Measurements from ENCODE around the gene KLHL29.

Gene KLHL29

DNA sequence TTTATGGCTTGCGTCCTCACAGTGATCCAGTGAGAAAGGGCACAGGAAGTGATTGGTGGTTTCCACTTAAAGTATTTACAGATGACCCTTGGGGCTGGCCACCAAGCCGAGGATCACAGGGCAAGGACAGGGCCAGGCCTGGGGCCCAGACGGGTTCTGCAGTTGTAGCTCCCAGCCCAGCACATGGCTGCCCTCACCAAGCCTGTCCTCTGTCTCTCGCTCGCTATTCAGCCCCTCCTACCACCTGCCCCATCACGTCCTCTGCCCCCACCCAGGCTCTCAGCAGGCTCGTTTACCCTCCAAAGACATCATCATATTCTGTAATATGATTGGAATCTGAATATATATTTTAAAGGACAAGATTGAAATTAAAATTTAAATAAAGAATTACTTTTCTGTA is 246.0 kb downstream of the KLHL29 start:
- DNase-seq (ENCODE audit: low read depth in 2 of 2) = no peak

DNA sequence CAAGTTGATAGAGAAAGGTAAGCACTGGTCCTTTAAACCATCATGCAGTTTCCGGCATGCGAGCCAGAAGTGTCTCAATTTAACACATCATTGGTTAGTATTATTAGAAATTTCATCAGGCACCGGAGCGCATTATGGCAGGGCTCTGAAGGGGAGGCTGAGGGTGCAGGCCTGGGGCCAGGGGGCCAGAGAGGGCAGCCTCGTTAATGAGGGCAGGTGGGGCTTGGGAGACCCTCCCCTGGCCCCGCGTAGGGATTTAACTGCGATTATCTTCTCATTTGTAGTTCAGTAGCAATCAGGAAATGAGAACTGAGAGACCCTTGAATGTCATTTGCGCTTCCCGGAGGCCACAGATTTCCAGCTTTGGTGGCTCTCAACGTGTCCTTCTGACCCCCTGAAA is 246.4 kb downstream of the KLHL29 start:
- DNase-seq (ENCODE audit: low read depth in 2 of 2) = no peak

DNA sequence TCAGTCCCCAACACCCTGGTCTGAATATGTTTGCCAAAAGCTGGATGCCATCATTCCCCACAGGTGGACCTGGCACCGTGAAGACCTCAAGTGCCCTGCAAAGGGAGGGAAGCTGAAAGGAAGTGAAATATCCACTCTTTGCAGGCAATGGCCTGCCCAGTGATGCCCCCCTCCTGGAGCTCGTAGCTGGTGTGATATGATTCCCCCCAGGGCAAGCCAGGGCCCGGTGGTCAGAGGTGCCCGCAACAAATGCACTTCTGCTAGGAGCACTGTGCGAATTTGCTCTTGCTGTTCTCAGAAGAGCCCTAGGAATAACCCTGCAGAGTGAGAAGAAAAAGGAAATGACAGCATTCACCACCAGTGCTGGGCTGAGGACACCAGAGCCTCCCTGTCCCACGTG is 247.4 kb downstream of the KLHL29 start:
- no peak for DNase-seq (ENCODE audit: low read depth in 2 of 2)

DNA sequence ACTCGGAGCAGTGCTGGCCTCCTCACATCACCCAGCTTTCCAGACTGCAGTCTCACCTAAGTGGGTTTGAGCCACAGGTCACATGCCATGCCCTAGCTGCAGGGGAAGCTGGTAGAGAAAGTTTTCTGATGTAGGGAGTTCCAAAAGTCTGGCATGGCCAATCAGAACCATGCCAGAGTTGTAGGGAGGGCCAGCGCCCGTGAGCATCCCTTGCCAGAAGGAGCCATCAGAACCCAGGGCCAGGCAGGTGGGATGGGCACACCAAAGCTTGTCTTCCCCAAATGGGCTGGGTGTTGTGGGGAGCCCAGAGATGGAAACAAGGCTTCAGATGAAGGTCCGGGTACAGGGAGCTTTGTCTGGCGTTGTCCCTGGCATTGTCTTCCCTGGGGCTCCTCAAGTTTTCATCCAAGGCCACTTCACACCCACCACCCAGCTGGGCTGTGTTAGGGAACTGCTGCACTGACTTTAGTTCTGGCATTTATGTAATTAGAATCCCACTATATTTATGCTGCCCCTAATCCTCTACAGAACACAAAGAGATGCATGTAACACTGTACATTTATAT is 247.9 kb downstream of the KLHL29 start:
- no peak for DNase-seq (ENCODE audit: low read depth in 2 of 2)

DNA sequence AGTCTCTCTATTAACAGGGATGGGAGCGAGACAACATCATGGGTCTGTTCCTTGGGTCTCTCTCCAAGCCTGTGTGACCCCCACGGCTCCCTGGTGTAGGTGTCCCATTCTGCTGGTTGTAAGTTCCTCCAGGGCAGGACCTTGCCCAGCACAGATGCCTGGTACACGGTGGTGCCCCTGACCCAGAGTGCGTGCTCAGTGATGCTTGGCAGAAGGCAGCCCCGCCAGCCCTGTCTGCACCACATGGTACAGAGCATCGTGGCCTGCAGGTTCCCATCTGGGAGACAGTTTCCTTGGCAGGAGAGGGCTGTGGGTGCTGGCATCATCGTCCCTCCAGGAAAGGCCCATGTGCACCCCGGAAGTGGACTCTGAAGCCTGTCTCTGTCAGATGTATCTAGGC is 249.0 kb downstream of the KLHL29 start:
- DNase-seq (ENCODE audit: low read depth in 2 of 2) = no peak

DNA sequence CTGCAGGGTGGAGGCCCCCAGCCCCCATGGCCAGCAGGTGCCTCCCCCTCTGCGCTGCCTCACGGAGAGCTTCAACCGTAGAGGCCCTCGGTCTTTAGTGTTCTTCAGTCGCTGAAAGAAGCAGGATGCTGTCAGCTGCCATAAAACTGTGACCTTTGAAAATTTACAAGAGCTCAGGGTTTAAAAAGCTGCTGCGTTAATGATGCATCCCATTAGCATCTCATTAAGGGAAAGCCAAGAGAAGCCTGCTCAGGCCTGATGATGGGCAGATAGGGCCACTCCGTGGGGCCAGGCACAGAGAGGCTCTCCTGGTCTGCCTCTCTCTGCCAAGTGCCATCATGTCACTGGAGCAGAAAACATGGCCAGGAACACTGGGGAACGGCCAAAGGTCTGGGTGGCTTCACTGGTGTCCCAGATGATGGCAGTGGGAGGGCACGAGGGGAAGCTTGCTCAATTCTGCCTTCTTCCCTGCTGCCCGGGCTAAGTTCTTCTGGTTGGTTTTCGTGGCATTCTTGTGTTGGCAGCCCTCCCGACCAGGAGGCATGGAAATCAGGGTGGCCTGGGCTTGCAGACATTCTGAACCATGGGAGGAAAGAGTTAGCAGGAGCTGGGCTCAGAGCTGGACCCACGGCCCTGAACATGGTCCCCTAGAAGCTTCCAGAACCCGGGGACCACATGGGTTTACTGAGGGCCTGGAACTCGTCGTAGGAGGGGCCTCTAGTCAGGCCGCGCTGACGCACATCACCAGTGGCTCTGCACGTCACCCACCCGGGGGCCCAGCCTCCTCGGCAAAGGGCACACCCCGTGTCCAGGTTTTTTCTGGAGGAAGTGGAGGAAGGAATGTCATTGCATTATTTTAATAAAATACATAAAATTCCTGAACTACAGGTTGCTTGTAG is 250.7 kb downstream of the KLHL29 start:
- no peak for DNase-seq (ENCODE audit: low read depth in 2 of 2)

DNA sequence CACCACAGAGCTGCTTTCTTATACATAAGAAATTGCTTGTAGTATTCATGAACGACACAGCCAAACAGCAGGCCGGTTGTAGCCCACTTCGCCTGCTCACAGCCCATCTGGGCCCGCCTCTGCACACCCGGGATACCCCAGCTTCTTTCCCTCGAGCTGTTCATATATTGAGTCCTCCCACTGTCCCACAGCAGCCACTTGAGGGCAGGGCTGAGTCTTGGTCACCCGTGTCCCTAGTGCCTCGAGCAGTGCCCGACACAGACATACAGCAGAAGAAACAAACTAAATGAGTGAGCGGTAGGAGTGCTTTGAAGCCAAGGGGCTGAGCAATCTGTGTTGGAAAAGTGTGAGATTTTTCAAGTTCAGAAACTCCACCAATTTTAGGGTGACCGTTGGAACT is 251.4 kb downstream of the KLHL29 start:
- no peak for DNase-seq (ENCODE audit: low read depth in 2 of 2)

DNA sequence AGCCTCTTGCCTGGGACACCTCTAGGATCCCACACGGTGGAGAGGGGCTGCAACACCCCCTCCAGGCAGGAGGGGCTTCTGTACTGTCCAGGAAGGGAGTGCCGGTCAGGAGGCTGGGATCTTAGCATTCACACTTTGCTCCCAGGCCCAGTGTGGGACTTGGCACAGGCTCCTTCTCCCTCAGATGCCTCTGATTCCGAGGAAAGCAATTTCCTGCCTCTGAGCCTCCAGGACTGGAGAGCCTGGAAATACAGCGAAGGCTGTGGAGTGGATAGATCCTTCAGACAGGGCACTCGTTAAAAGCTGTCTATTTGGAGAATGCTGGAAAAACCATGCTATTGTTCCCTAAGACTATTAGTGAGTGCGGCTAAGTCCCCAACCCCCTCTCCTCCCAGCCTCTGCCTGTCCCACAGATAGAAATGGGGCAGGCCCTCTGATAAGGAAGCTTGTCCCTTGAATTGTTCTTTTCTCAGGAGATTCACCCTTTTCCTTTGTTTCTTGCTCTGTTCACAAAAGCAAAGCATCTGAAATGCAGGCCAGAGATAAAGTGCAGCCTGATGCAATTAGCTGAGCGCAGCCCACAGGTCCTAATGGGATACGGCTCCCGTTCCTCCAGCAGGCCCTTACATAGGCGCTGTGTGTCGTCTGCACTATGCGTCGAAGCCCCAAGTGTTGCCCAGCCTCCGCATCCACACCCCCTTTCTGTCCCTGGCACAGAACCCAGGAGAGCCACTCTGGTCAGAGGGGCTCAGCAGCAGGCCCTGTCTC is 252.2 kb downstream of the KLHL29 start:
- DNase-seq (ENCODE audit: low read depth in 2 of 2) = no peak

DNA sequence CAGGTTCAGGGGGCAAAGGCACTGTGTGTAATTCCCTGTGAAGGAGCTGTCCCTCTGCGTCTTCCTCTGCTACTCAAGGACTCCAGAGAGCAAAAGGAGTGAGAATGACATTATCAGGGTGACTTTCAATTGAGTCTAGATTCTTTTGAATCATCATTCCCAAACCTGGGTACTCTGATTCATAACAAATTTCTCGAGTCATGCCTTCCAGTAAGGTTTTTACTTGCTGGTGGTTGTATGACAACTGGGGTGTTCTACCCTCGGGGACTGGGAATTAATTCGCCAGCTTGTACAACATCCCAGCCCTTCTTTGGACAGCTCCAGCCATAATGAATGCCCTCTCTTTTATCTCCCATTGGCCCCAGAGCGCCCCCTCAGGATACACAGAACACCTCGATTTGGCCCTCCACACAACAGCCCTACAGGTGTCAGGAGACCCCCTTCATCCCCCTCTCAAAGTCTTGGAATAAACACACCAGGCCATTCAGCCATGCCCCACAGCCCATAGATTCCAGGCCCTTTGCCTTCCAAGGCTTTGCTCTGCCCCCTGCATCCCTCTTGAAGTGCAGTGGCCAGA is 254.5 kb downstream of the KLHL29 start:
- DNase-seq (ENCODE audit: low read depth in 2 of 2) = no peak

DNA sequence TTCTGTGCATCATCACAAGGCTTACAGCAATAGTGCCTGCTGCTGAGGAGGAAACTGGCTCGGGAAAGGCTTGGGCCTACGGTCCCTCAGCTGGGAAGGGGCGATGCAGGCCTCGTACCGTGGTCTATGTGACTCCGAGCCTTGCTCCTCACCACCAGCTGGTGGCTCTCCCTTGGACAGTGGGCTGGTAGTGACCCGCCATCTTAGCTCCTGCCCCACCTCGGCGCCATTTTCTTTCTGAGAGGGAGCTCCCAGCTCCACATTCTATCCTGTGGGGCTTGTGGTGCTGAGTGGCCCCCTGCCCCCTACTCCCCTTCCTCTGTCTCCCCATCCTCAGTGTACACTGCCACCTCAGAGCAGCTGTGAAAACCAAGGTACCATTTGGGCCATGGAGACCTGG is 255.7 kb downstream of the KLHL29 start:
- DNase-seq (ENCODE audit: low read depth in 2 of 2) = no peak

DNA sequence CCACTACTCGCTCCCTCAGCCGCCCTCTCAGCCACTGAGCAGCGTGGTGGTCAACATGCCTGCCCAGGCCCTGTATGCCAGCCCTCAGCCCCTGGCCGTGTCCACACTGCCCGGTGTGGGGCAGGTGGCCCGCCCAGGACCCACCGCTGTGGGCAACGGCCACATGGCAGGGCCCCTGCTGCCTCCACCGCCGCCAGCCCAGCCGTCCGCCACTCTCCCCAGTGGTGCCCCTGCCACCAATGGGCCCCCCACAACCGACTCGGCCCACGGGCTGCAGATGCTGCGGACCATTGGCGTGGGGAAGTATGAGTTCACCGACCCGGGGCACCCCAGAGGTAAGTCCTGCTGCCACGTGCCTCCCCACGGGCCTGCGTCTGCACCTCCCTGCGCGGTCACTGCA is 257.5 kb downstream of the KLHL29 start:
- DNase-seq (ENCODE audit: low read depth in 2 of 2) = no peak

DNA sequence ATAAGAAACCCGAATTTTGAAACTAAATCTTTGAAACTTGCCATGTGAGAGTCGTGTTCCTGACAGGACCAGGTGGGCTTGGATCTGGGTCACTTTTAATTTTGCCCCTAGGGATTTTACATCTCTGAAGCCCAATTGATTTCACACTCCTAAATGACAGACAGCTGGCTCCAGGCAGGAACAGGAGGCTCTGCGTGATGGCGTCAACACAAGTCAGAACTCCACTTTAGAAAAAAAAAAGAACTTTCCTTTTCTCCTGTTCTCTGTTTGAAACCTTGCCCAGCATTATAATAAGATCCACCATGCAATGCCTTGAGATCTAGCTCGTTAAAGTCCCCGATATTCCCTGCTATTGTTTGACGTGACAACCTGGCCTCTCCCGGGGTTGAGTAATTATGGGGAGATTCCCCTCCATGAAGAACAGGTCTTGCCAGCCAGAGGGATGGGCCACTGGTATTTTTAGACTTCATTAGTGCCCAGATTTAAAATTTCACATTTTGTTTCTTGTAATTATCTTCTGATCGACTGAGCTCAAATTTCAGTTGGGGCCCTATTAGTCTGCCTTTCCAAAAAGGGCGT is 260.3 kb downstream of the KLHL29 start:
- no peak for DNase-seq (ENCODE audit: low read depth in 2 of 2)

DNA sequence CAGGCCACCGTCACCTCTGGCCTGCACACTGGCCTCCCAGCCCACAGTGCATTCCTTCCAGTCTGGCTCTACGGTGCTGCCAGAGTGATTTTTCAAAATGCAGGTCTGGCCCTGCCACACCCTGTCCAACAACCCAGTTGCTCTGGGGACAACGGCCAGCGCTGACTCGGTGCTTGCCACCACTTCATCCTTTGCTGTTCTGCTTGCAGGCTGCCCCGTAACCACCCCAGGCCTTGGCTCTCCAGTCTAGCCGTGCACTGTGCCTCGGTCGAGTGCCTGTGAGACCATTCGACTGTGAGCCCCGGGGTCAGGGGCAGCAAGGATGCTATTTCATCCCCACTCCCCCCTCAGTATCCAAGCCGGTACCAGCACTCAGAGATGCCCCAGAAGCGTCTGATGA is 262.6 kb downstream of the KLHL29 start:
- DNase-seq (ENCODE audit: low read depth in 2 of 2) = no peak

DNA sequence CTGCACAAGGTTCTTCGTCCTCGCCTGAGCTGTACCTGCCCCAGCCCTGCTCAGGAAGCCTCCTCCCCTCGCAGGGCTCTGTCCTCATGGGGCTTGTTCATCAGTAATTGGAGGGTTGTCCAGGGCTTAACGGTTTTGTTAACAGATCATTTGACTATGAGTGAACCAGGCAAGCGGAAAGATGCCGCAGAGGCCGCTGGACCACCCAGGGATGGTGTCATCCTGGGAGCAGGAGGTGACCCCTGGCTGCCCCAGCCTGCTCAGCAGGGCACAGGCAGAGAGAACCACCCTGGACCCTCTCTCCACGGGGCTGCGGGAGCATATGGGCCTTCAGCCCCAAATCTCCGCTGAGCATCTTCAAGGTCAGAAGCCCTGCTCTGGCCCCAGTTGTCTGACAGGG is 264.3 kb downstream of the KLHL29 start:
- DNase-seq (ENCODE audit: low read depth in 2 of 2) = no peak

DNA sequence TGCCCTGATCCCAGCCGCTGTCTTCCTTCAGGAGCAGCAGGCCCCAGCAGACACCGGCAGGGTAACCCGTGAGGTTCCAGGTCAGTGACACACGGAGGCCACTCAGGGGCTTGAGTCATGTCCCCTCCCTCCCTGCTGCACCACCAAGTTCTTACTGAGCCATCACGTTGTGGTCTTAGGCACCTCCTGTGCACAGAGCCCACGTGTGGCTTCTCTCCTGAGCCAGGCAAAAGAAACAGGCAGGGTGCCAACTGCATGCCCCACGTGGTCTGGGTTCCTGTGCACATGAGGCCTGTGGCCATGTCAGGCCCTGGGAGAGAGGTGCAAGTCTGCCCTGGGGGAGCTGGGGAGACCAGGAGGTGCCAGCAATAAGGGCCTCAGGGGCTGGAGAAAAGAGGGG is 264.8 kb downstream of the KLHL29 start:
- no peak for DNase-seq (ENCODE audit: low read depth in 2 of 2)

DNA sequence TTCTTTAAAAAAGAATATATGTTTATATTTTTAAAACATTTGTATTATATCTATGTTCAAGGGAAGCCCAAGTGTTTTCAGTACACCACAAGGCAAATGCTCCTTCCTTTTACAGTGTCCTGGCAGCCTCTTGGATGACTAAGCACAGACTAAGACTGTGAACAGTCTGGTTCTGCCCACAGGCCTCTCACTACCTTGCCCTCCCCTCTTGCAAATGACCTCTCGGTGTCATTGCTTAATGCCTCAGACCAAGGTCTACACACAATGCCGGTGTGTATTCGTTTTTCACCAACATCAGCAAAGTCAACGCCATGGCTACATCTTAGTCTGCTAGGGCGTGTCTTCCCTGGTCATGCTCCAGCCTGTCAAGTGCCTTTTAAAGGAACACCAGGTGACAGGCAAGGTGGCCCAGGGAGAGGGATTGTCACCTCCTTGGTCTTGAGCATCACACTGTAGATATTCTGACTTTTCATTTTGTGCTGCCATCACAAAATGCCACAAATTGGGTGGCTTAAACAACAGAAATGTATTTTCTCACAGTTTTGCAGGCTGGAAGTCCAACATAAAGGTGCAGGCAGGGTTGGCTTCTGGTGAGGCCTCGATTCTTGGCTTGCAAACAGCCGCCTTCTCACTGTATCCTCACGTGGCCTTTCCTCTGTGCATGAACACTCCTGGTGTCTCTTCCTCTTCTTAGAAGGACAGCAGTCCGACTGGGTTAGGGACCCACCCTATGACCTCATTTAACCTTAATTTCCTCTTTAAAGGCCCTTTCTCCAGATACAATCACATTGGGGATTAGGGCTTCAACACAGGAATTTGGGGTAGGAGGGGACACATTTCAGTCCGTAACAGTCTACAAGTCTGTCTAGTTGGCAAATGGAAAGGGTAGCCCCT is 266.5 kb downstream of the KLHL29 start:
- no peak for DNase-seq (ENCODE audit: low read depth in 2 of 2)

DNA sequence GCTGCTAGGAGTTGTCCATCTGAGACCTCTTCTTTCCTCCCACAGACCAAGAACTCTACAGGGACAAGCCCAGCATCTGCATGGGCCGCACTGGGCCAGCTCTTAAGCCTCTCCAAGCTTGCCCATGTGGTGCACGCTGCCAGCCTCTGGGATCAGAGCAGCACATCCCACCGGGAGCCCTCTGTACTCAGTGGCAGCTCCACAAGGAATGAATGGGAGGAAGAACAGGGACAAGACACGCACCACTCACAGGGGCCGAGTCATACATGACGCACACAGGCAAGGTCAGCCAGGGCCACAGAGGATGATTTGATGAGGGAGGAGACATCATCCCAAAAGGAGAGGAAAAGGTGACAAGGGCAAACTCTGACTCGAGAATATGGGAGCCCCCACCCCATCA is 268.3 kb downstream of the KLHL29 start:
- no peak for DNase-seq (ENCODE audit: low read depth in 2 of 2)

DNA sequence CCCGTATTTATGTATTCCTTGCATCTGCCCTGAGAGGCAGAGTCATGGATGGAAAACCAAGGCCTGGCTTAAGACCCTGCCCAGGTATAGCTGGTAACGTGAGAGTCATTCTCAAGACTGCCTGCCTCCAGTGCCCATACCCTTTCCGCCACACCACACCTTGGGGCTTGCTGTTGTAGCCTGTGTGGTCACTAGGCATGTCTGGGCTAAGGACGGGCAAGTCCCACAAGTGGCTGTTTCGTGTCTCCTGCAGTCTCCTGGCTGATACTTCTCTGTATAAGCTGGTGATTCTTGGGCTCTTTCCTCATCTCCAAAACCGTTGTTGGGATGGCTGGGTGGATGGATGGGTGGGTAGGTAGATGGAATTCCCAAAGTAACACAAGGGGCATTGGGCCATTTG is 269.8 kb downstream of the KLHL29 start:
- no peak for DNase-seq (ENCODE audit: low read depth in 2 of 2)

DNA sequence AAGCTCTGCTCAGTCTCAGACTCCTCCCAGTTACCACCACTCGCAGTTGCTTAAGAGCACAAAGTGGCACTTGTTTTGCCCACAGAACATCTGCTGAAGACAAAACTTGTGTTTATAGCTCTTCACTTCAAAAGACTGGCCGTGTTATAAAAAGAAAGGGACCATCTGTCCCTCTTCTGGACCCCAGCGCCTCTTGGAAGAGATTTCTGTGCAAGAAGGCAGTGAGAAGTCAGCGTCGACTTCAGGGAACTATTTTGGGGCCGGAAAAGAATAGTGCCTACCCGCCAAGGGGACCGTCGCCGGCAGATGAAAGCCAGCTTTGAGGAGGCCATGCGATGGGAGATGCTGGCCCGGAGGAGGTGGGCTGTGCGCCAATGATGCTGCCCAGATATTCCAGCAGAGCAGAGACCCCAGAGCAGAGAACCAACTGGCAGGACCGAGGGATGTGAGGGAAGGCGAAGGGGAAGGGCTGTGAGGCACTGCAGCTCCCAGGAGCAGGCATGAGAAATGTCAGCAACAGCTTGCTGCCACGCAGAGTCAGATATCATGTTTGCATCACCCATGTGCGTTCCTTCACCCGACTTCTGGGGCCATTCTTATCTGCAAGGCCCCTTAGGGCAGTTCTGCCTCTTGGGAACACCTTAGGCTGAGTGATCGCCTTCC is 271.1 kb downstream of the KLHL29 start:
- no peak for DNase-seq (ENCODE audit: low read depth in 2 of 2)

DNA sequence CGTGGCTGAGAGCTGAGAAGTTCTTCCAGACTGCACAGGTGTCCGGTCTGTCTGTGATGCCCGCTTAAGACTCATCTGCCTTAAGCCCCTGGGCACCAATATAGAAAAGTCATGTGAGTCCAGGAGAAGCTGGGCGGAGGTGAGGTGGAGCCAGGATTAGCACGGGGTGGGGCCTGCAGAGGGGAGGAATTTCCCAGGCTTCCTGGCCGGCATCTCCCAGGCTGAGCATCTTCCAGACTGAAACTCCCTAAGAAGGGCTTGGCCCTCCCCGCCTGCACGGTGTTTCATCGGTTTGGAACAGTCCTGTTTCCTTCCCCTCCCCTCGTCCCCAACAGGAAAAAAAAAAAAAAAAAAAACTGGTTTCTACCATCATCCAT is 271.6 kb downstream of the KLHL29 start:
- no peak for DNase-seq (ENCODE audit: low read depth in 2 of 2)

DNA sequence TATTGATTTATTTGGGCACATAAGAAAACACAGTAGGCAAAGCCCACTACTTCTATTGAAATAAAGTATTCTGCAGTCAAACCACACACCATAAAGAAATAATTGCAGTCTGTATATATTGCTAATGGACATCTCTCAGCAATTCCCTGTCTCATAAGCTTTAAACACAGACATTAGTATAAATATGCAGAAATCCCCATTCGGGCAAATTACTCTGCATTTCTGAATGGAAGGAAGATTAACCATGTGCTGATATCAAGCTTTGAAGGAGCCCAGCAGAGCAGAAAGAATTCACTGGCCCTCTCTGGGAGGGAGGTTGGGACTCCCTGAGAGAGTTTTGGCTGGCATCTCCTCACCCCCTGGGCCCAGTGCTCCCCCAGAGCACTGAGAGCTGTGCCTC is 272.4 kb downstream of the KLHL29 start:
- no peak for DNase-seq (ENCODE audit: low read depth in 2 of 2)

Measured in stimulated activated CD4-positive, alpha-beta T cell treated with anti-CD3 and anti-CD28 coated beads, Interleukin-12 subunit alpha, Interleukin-12 subunit beta, amount 100 ng/mL, for 24 hours (primary cell).